ENCODE results near the gene PWWP2B.

DNA sequence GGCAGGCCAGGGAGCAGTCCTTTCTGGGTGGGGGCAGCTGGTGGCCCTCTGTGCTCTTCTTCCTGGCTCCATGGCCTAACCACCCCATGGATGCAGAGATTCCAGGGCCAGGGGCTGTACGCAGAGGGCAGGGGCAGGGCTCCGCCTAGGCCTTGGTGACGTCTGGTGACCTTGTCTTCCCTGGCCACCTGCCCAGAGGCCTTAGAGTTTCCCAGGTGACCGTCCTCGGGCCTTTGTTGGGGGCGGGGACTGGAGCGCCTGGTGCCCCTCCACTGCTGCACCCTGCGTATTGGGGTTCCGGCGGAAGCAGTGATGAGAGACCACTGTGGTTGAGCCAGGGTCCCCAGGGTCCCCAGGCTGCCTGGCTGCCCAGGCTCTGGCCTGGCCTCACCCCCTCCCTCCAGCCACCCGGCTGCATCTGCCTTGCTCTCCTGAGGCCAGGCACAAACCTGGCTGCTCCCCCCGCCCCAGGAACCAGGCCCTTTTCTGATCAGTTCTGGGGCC is 10.3 kb downstream of the PWWP2B start:
- TF ChIP-seq EZH2 (IDR thresholded peaks at IDR 0.05; ENCODE audit: borderline replicate concordance, low read length), result no peak
- TF ChIP-seq, protein P1, sequence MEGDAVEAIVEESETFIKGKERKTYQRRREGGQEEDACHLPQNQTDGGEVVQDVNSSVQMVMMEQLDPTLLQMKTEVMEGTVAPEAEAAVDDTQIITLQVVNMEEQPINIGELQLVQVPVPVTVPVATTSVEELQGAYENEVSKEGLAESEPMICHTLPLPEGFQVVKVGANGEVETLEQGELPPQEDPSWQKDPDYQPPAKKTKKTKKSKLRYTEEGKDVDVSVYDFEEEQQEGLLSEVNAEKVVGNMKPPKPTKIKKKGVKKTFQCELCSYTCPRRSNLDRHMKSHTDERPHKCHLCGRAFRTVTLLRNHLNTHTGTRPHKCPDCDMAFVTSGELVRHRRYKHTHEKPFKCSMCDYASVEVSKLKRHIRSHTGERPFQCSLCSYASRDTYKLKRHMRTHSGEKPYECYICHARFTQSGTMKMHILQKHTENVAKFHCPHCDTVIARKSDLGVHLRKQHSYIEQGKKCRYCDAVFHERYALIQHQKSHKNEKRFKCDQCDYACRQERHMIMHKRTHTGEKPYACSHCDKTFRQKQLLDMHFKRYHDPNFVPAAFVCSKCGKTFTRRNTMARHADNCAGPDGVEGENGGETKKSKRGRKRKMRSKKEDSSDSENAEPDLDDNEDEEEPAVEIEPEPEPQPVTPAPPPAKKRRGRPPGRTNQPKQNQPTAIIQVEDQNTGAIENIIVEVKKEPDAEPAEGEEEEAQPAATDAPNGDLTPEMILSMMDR (IDR thresholded peaks at IDR 0.05; ENCODE audit: low read length), result no peak

All from OCI-LY1 (cell line).